ENCODE results near the gene RTCB. TPM values are rescaled to one million over a fixed set of nuclear protein-coding genes. Genes with fewer than 3 reads are reported as not detected.

The RTCB gene
- total RNA-seq, 1 donor from 2014 or later: 76.2 TPM

- no peaks in the 10 kb centered on the region for H3K9me3 Mint-ChIP-seq (ENCODE audit: unreplicated experiment)
- peaks cover 26% of the 10 kb centered on the region for H3K36me3 Mint-ChIP-seq (ENCODE audit: unreplicated experiment)
- H3K4me3 Mint-ChIP-seq (ENCODE audit: unreplicated experiment): peak overlapping the region; percentile 98
- peaks cover 8% of the 10 kb centered on the region for H3K27me3 Mint-ChIP-seq (ENCODE audit: unreplicated experiment)
- H3K4me1 Mint-ChIP-seq (ENCODE audit: unreplicated experiment): peaks cover 24% of the 10 kb centered on the region
- TF ChIP-seq CTCF (IDR thresholded peaks at IDR 0.05): no peak
- H3K27ac Mint-ChIP-seq (ENCODE audit: unreplicated experiment): no peak overlapping the region
- DNase-seq (ENCODE audit: extremely low spot score, unreplicated experiment): no peak
Measured at GRCh38 chr22:32410459-32410858, 1.6 kb downstream of the RTCB start.

DNA sequence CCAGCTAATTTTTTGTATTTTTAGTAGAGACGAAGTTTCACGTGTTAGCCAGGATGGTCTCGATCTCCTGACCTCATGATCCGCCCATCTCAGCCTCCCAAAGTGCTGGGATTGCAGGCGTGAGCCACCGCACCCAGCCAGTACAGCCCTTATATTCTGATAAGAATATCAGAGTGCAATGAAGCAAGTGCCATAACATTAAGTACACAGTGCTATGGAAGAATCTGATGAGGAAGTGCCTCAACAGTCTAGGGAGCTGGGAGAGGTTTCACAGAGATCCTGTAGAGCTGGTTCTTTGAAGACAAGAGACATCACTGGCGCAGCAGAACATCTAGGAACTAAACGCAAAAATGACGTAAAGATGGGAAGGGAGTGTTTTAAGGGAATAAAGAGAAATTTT lies 2.1 kb downstream of the RTCB start:
- DNase-seq (ENCODE audit: extremely low spot score, unreplicated experiment): no peak
- H3K9me3 Mint-ChIP-seq (ENCODE audit: unreplicated experiment): no peaks in the 10 kb centered on the region
- no peak overlapping the region for H3K27ac Mint-ChIP-seq (ENCODE audit: unreplicated experiment)

DNA sequence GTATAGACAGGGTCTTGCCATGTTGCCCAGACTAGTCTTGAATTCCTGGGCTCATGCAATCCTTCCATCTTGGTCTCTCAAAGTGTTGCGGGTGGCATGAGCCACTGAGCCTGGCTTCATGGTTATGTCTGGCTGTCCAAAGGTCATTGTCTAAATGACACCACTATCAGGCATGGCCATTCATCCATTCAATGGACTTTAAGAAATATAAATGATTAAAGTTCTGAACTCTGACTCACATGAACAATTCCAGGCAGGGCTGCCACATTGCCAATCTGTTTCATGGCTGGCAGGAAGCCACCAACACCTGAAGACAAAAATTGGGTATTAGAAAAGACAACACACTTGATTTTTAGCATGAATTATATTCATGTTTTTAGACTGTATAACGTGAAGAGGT lies 4.1 kb downstream of the RTCB start:
- Mint-ChIP-seq H3K27ac (ENCODE audit: unreplicated experiment) (no peak overlapping the region), H3K9me3 (ENCODE audit: unreplicated experiment) (no peaks in the 10 kb centered on the region), H3K27me3 (ENCODE audit: unreplicated experiment) (no peaks in the 10 kb centered on the region), H3K4me3 (ENCODE audit: unreplicated experiment) (no peak overlapping the region), H3K4me1 (ENCODE audit: unreplicated experiment) (peaks cover 24% of the 10 kb centered on the region), H3K36me3 (ENCODE audit: unreplicated experiment) (peaks cover 38% of the 10 kb centered on the region)
- no peak for DNase-seq (ENCODE audit: extremely low spot score, unreplicated experiment)
- TF ChIP-seq CTCF (IDR thresholded peaks at IDR 0.05): no peak

More for the DNA sequence above, 2.1 kb downstream of the RTCB start:
- no peak for TF ChIP-seq CTCF (IDR thresholded peaks at IDR 0.05)
- Mint-ChIP-seq H3K4me3 (ENCODE audit: unreplicated experiment) (peak overlapping the region; percentile 98), H3K4me1 (ENCODE audit: unreplicated experiment) (peaks cover 24% of the 10 kb centered on the region), H3K27me3 (ENCODE audit: unreplicated experiment) (peaks cover 4% of the 10 kb centered on the region), H3K36me3 (ENCODE audit: unreplicated experiment) (peaks cover 30% of the 10 kb centered on the region)

GRCh38 chr22:32407312-32407711 lies 4.7 kb downstream of the RTCB start:
- no peaks in the 10 kb centered on the region for H3K27me3 Mint-ChIP-seq (ENCODE audit: unreplicated experiment)
- H3K36me3 Mint-ChIP-seq (ENCODE audit: unreplicated experiment): peaks cover 38% of the 10 kb centered on the region
- no peak overlapping the region for H3K27ac Mint-ChIP-seq (ENCODE audit: unreplicated experiment)
- no peaks in the 10 kb centered on the region for H3K9me3 Mint-ChIP-seq (ENCODE audit: unreplicated experiment)
- TF ChIP-seq CTCF (IDR thresholded peaks at IDR 0.05): no peak
- DNase-seq (ENCODE audit: extremely low spot score, unreplicated experiment): no peak
- H3K4me1 Mint-ChIP-seq (ENCODE audit: unreplicated experiment): peaks cover 20% of the 10 kb centered on the region
- no peak overlapping the region for H3K4me3 Mint-ChIP-seq (ENCODE audit: unreplicated experiment)

- no peak for DNase-seq (ENCODE audit: extremely low spot score, unreplicated experiment)
- no peaks in the 10 kb centered on the region for H3K27me3 Mint-ChIP-seq (ENCODE audit: unreplicated experiment)
- H3K27ac Mint-ChIP-seq (ENCODE audit: unreplicated experiment): no peak overlapping the region
- peaks cover 65% of the 10 kb centered on the region for H3K36me3 Mint-ChIP-seq (ENCODE audit: unreplicated experiment)
- H3K4me3 Mint-ChIP-seq (ENCODE audit: unreplicated experiment): no peak overlapping the region
- no peak for TF ChIP-seq CTCF (IDR thresholded peaks at IDR 0.05)
- no peaks in the 10 kb centered on the region for H3K4me1 Mint-ChIP-seq (ENCODE audit: unreplicated experiment)
- no peaks in the 10 kb centered on the region for H3K9me3 Mint-ChIP-seq (ENCODE audit: unreplicated experiment)
Measured at GRCh38 chr22:32404021-32404420, 8.0 kb downstream of the RTCB start.
